Measurements from ENCODE around the gene PITPNC1.
"Not testable (repeated sequence)": the region's sequence is repeated elsewhere in the genome, so short reads cannot be mapped to it uniquely, and the experiment has no call there.

Gene PITPNC1

GRCh38 chr17:67594115-67594880 lies 217.2 kb downstream of the PITPNC1 start:
- no peak for FAIRE-seq

GRCh38 chr17:67600408-67600807 lies 223.3 kb downstream of the PITPNC1 start:
- no peak for FAIRE-seq

- no peak for FAIRE-seq
These were observed 224.8 kb downstream of the PITPNC1 start for GRCh38 chr17:67601897-67602296.

- no peak for FAIRE-seq
These were observed 225.4 kb downstream of the PITPNC1 start for GRCh38 chr17:67602444-67602843.

GRCh38 chr17:67602974-67603373 lies 225.9 kb downstream of the PITPNC1 start:
- no peak for FAIRE-seq

GRCh38 chr17:67605256-67605912 lies 228.3 kb downstream of the PITPNC1 start:
- no peak for FAIRE-seq

- FAIRE-seq = no peak
These were observed 229.4 kb downstream of the PITPNC1 start for GRCh38 chr17:67606471-67606870.

- no peak for FAIRE-seq
These were observed 230.0 kb downstream of the PITPNC1 start for GRCh38 chr17:67606896-67607604.

GRCh38 chr17:67610061-67610460 lies 233.0 kb downstream of the PITPNC1 start:
- FAIRE-seq = no peak

- FAIRE-seq = no peak
These were observed 236.9 kb downstream of the PITPNC1 start for GRCh38 chr17:67613961-67614360.

GRCh38 chr17:67615011-67615561 lies 238.0 kb downstream of the PITPNC1 start:
- no peak for FAIRE-seq

GRCh38 chr17:67615736-67616135 lies 238.7 kb downstream of the PITPNC1 start:
- no peak for FAIRE-seq

GRCh38 chr17:67617304-67617899 lies 240.3 kb downstream of the PITPNC1 start:
- no peak for FAIRE-seq

GRCh38 chr17:67619555-67619954 lies 242.5 kb downstream of the PITPNC1 start:
- no peak for FAIRE-seq

- no peak for FAIRE-seq
These were observed 243.0 kb downstream of the PITPNC1 start for GRCh38 chr17:67620088-67620487.

- no peak for FAIRE-seq
These were observed 243.6 kb downstream of the PITPNC1 start for GRCh38 chr17:67620636-67621035.

- FAIRE-seq = no peak
These were observed 246.7 kb downstream of the PITPNC1 start for GRCh38 chr17:67623767-67624166.

GRCh38 chr17:67624886-67625656 lies 248.0 kb downstream of the PITPNC1 start:
- no peak for FAIRE-seq

GRCh38 chr17:67625971-67626370 lies 248.9 kb downstream of the PITPNC1 start:
- FAIRE-seq = no peak

- FAIRE-seq = no peak
These were observed 251.5 kb downstream of the PITPNC1 start for GRCh38 chr17:67628580-67629013.

- FAIRE-seq = no peak
These were observed 252.9 kb downstream of the PITPNC1 start for GRCh38 chr17:67629971-67630320.

- not testable (repeated sequence) for FAIRE-seq
These were observed 253.8 kb downstream of the PITPNC1 start for GRCh38 chr17:67630836-67631235.

Data from endometrium (tissue), 2 donors.